Activated T-helper 1 cell treated with anti-CD3 and anti-CD28 coated beads, Interleukin-2, amount 50 U/mL, for 16 hours (primary cell): ENCODE measurements around the gene NEGR1.

Source experiments
- DNase-seq, 2 donors: peaks; one replicate each; pipeline ENCODE4 v3.0.0-alpha.2; 2020; ENCODE audit warnings: low read depth in 1 of 2, low spot score in 1 of 2

NEGR1 gene

DNA sequence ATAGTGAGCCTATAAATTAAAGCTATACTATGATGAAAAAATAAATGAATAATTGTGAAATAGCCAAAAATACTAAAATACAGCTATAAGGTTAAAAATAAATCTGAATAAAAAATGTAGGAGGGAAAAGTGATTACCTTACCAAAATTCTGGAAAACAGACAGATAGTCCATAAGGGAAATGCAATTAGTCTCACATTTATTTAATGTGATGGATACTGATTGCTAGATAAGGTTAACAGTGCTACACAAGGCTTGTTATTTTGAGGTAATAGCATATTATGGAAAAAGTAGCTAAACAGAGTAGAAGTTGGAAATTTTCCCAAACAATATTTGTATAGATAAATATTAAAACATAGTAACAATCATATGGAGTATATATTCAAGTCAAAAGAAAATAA is 413.0 kb downstream of the NEGR1 start:
- DNase-seq, result no peak

DNA sequence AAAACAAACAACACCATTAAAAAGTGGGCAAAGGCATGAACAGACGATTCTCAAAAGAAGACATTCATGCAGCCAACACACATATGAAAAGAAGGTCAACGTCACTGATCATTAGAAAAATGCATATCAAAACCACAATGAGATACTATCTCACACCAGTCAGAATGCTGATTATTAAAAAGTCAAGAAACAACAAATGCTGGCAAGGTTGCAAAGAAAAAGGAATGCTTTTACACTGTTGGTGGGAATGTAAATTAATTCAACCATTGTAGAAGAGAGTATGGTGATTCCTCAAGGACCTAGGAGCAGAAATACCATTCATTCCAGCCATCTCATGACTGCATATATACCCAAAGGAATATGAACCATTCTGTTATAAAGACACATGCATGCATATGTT is 419.6 kb downstream of the NEGR1 start:
- DNase-seq, result no peak

DNA sequence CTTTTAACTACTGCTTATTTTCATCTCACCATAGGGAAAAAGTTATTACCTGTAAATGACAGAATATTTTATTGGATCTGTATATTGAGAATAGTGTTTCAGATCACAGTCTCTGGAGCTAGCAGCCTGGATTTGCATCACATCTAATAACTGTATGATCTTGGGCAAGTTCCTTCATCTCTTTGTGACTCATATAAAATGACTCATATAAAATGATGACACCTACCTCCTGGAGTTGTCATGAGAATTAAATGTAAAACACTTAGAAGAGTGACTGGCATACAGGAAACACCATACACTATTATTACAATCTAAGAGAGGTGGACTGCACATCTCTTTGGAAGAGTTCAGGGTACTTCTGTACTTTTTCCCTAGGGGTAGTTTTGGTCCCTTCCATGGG is 421.3 kb downstream of the NEGR1 start:
- DNase-seq, result no peak

DNA sequence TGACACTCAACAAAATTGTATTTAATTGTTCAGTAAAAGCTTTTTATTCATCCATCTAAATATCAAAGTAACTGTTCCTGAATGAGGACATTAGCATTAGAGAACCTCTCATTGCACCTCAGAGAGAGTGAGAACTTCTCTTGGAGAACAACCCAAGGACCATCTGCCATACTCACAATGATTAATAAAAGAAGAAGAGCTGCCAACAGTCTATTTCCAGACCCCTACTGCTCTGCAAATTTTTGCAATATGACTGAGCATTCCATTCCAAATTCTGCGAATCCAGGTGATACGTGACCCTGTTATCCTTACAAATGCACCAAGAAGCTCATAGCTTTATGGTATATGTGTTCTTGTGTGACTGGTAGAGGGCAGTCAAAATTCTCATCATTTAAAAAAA is 422.5 kb downstream of the NEGR1 start:
- DNase-seq, result no peak

DNA sequence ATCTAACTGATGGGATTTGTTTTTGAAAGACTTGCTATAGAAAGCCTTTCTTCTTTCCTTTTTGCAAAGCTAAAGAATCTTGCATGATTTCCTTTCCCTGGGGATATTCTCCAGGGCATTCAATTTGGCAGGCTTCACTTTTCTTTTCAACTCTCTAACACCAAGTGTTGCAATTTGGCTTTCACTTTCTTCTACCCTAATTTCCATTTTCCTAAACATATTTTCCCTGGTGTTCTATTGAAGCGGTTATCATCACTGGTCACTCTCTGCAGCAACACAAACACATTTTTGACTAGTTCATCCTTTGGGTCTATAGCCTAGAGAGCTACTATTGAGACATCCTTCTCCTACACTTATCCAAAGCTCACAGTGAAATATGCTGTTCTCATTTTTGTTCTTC is 424.5 kb downstream of the NEGR1 start:
- no peak for DNase-seq

DNA sequence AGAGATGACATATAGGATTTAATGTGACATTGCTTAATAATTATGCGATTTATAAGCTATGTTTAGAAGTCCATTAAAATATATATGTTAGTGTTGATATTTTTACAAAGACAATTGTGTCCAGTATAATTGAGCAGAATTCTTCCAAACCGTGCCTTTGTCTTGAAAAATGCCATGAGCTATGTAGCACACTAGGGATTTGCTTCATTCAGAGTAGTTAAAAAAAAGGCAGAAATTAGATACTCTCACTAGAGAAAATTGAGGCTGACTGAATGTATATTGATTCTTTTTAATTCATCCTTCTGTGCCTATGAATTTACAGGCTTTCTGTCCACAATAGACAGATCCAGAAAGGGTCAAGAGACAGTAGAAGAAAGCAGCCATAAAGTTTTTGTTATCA is 429.0 kb downstream of the NEGR1 start:
- no peak for DNase-seq

DNA sequence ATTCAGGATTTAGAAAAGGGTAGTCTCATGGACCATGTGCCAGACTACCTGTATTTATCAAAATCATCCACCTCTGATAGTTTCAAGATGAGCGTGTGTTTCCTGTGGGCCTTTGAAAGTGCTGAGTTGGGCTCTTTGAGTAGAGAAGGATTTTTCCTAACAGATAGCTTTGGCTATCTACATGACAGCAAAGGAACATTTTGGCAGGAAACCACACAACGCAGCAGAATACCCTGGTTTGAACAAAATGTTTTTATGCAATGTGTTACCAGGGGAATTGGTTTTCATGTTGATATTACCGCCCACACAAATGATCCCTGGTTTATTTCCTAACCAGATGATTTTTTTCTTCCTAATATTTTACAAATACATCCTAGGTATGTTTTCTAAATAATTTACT is 431.4 kb downstream of the NEGR1 start:
- no peak for DNase-seq

DNA sequence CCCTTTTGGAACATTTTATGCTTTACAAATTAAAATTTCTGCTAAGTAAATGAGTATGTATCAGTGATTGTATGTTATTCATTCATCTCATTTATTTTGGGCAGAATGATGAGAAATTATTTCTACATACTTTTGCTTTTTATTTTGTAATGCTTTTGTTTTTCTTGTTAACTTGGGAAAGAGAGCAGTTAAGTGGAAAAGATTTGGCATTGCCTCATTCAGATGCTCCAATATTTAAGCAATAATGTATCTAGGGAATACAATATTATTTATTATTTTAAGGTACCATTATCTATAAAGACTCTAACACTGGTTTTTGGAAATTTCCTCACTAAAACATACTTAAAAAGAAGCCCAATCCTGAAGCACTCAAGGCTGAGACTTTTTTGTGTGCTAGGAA is 431.8 kb downstream of the NEGR1 start:
- DNase-seq, result no peak

DNA sequence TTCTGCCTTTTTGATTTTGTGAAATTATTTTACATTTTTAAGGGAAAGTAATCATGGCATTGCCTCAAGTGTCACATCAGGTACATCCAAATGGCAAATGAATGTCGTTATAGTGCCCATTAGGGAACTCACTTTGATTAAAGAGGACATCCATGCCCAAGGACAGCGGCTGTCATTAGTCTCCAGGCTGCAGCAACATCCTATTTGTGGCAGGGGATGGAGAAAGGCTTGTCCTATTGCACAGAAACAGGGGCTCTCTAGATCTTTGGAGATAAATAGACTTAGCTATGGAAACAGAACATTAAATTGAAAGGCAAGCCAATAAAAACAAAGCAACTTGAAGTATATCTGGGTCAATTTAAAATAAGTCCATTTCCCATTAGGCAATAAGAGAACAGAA is 439.3 kb downstream of the NEGR1 start:
- DNase-seq, result no peak

DNA sequence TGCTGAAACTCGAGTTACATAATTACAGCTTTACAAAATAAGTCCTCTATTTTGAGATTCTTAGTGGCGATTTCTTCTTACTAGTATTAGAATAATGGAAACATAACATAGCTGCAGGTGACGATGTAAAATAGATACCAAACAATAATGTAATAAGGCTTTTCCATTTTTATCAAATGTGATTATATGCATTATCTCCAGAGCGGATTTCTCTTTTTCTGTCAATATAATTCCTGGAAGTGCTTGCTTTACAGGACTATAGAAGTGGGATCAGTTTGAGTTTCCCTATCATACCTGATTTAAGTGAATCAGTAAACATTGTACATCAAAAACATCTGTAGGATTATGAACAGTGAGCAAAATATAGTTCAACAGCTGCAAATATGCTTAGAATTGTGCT is 442.5 kb downstream of the NEGR1 start:
- DNase-seq, result no peak

DNA sequence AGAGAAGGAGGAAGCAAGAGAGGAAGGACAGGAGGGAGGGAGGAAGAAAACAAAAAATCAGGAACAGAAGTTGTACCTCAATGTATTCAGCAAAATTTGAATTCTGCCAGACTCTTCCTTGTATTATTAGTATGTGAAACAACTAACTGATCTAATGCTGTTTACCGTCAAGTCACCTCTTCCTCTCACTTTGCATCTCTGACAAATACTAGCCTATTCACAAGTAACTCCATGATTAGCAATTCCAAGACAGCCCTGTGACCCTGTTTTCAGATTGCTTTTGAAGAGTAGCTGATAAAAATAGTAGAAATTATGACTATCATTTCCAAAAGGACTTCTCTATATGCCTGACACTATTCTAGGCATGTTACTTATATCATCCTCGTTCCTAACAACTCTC is 445.4 kb downstream of the NEGR1 start:
- no peak for DNase-seq

DNA sequence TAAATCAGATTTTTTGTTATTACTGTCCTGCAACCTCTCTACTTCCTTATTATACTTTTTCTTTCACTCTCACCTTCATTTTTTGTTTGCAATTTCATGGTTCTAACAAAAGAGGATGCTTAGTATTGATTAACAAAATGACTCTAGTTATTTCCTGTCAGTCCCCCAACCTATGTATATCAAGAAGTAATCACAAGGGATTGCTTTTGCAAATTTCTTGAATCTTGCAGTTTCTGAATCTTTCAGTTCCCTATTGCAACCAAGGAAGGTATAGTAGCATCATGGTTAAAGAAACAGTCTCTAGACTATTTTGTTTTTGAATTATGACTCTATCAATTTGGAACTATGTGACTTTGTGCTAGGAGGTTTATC is 446.9 kb downstream of the NEGR1 start:
- DNase-seq, result no peak

DNA sequence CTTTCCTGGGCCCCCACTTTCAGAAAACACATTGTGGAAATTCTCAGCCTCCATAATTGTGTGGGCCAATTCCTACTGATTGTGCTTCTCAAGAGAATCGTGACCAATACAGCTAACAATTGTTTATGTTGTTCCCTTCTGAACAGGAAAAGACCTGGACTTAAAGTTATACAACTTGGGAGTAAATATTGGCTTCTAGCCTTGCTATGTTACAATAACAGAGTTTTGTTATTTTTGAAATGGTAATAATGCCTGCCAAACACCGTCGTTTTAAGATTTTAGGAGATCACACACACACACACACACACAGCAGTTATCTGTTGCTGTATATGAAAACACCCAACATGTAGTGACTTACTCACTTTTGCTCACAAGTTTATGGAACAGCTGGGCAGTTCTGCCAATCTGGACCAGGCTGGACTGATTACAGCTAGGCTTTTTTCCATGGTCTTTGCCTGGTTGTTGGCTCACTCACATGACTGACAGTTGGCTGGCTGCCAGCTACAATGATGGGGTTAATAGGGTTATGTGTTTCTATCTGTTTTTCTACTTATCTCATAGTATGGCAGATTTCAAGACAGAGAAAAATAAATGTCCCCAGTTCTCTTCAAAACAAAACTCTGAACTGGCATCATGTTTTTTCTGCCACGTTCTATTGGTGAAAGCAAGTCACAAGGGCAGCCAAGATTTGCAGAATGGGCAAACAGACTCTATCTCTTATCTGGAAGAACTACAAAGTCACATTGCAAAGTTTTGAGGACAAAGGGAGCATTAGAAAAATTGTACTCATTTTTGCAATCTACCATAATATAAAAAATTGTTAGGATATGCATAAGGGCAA is 447.5 kb downstream of the NEGR1 start:
- DNase-seq, result no peak

DNA sequence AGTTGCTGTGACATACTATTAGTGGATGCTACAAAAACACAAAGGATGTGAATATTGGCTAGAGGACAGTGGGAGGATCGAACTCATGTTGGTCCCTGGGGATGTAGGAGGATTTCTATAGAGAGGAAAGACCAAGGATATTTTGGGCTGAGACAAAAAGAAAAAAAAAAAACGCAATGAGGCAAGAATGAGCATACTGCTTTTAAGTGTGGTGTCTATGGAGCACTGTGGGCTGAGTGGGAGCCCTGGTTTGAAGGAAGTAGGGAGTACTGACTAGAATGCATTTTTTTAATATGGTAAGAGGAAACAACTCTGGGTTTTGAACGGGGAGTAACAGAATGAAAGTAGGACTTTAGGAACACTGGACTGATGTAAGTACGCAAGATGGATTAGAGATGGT is 450.7 kb downstream of the NEGR1 start:
- no peak for DNase-seq

DNA sequence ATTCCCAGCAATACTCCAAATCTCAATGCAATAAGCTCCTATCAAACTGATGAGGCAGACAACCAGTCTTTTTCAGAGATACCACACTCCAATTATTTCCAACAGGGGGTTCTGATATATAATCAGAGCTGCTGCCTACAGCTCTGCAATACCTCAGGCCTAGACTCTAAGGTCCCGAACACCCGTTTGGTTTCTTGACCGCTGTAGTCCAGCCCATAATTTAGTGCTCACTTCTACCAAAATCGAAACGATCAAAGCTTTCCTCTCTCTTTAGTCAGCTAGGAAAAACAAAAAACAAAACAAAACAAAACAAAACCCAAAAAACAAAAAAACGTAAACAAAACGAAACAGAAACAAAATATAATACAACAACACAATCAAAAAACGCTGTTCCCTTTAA is 453.0 kb downstream of the NEGR1 start:
- no peak for DNase-seq

DNA sequence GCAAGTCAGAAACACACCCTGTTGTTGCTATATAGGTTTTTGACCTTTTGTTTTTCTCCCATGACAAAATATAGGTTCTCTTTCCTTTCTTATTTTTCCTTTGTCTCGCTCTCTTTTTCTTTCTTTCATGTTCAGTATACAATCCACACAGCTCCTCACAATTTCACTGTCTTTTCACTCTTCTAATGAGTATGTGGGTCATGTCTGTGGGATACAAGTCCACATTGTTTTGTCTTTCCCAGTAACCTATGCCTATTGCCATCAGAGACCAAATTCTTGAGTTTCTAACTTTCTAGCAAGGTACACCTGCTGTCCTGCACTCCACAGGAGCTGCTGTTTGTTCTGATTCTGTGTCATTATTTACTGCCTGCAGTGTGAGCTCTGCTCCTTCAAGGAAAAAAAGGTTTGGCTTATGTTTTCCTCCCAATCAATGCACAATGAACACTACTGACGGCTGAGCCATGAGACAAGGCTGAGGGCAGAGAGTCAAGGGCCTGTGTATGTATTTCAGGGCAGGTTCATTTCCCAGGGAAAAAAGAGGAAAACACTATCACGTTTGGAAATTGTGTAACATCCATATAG is 453.8 kb downstream of the NEGR1 start:
- no peak for DNase-seq

DNA sequence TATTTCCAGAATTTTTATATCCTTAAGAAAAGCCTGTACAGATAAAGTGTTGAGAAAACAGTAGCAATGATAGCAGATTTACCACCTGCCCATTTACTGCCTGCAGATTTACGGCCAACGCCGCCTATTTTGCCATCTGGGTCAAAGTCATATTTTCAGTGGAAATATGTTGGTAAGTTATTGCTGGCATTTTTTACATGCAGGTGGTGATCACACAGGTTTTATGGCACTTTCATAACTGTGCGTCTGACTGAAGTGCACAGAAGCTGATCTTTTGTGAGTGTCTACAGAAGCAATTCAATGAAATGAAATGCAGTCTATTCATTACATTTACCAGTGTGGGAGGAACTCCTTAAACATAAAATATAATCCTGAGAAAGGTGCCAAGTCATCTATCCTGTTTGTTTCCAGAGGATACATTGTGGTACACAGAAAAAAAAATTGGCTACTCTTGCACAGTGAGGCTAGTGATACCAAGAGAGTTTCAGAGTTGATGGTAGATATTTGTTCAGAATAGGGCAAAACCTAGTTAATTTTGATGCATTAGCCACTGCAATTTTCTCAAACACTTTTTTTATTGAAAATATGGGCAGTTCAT is 458.5 kb downstream of the NEGR1 start:
- DNase-seq, result no peak

DNA sequence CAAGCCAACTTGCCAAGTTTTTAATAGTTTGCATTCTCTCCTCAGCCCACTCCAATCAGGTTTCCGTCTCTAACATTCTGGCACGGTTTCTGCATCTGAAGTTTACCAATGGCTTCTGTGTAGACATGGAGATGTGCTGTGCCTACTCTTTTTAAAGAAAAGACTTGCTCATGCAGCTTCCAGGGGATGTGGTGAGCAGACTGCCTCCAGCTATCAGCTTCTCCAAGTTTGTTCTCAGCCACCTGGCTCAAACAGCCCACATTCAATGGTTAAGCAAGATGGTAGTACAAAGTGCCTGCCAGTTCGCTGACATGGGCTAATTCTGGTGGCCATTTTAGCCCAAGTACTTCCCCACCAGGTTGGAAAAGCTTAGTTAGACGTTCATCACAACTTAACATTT is 465.3 kb downstream of the NEGR1 start:
- no peak for DNase-seq

DNA sequence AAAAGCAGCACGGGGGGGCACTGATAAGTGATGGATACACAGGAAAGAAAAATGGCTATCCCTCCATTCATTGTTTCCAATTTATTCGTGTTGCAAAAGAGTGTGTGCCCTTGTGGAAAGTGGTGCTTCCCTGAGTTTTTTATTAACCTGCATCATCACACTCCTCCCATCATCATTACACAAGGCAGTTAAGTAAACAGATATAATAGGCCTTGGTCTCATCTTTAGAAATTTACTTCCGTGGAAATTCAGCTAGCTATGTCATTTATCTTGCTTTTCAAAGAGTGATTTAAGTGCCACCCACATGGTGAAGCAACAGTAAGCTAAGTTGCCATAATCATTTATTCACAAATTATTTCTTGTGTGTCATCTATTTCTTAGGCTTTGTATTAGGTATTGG is 473.3 kb downstream of the NEGR1 start:
- no peak for DNase-seq

DNA sequence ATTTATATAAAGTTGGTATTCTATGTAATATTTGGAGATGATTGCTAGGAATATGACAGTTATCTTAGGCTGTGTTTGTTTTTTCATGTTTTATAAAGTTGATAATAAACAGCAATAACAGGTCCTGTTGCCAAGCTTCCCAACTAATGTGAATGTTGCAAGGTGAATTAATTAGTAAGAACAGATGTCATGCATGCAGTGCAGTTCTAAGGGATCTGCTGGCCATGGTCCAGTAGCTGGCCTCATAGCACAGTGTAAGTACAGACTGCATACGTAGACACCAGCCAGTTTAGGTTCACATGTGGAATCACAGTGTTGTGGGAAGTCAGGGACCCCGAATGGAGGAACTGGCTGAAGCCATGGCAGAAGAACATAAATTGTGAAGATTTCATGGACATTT is 478.2 kb downstream of the NEGR1 start:
- DNase-seq, result no peak

DNA sequence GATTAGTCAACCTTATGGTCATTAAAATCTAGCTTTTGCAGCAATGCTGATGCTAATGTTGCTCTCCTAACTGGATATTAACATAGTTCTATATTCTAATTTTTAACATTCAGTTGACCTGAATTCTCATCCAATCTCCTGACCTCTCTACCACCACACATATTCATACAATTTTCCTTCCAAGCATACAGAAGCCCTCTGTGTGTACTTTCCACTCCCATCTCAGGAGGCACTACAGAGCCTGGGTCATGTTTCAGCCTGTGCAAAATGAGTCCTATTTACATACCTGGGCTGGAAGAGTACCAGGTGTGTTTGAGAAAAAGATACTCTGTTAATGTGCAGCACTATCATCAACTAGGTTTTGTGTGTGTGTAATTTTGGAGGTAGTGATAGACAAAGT is 486.3 kb downstream of the NEGR1 start:
- DNase-seq, result no peak

DNA sequence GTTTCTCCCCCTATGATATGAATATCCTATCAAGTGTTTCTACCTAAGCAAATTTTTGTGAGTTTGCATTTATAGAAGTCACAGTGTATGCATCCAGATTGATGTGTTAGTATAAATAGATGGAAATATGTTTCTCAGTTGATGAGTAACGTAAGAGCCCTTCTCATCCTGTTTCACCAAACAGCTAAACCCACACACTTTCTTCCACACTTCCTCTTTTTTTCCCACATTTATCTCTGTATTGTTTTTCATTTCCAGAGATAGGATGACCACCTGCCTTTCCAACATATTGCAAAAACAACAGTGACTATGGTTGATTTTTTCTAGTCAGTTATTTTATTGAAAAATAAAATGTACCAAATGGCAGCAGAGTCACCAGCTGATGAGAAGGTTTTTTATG is 490.1 kb downstream of the NEGR1 start:
- no peak for DNase-seq

DNA sequence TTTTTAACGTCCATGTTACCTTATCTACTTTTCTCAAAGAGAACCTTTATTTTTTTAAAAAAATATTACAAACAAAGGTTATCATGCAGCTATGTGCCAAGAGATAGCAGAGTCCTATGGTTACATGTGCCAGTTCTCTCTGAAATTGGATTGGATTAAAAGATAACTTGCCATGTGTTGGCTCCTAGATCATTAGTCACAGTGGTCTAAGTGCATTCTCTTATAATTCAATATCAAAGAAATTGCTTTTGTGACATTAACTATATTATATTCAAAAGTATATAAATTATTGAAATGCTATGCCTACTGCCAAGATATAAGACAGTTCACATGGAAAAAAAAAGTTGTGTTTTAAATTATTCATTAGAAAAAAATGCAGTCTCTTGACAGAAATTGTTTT is 494.2 kb downstream of the NEGR1 start:
- no peak for DNase-seq
